GM21381 (cell line): ENCODE results near the gene CRYAA.

Experiments
- ATAC-seq: cut with Tn5 transposase; IDR thresholded peaks from one replicate; pipeline ENCODE4 v1.9.1; 2021; ENCODE audit warnings: mild to moderate bottlenecking, moderate library complexity; ENCODE audit not compliant: unreplicated experiment

The CRYAA gene

DNA sequence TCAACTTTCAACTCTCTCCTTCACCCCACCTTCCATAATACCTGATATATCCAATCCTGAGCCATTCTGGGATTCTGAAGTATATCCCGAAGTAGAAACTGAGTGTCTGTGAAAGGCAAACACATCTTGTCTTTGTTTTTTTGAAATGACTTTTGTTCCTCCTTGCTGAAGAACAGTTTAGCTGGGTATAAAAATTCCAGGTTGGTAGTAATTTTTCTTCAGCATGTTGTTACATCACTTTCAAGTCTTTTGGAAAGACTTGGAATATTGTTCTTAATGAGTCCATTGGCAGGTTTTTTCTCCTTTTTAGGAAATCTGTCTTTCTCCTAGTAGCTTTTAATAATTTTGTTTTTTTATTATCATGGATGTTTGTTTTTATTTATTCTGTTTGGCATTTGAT lies 32.7 kb downstream of the CRYAA start:
- ATAC-seq, result no peak

DNA sequence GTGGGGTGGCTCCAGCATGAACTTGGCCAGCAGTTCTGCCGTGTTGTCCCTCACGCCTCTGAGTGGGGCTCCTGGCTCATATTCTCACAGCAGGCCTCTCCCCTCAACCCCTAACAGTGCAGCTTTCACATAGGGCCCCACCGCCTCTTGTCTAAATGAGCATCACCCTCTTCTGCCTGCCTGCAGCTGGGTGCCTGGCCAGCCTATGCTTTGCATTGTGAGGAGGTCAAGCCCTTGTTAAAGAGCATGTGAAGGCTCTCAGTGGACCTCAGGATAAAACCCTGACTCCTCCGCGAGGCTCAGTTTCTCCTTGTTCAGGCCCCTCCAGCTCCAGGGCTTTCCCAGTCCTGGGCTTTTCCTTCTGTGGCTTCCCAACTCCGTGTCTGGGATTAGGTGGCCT lies 34.8 kb downstream of the CRYAA start:
- ATAC-seq, result no peak

DNA sequence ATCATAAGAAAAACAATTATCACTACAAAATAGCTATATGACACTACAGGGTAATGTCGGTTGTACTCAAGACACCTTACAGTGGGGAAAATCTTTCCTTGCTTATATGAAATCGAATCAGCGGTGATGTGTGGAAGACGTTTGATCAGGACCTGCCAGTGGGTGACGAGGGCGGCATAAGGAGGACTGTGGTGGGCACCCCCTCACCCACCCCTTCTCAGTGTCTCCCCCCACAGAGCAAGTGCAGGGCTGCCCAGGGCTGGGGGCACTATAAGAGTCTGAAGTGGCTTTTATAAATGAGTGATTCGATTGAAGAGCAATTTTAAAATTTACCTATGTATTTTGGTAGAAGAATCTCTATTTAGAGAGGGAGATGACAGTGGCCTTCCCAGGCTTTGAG lies 35.8 kb downstream of the CRYAA start:
- ATAC-seq, result no peak

DNA sequence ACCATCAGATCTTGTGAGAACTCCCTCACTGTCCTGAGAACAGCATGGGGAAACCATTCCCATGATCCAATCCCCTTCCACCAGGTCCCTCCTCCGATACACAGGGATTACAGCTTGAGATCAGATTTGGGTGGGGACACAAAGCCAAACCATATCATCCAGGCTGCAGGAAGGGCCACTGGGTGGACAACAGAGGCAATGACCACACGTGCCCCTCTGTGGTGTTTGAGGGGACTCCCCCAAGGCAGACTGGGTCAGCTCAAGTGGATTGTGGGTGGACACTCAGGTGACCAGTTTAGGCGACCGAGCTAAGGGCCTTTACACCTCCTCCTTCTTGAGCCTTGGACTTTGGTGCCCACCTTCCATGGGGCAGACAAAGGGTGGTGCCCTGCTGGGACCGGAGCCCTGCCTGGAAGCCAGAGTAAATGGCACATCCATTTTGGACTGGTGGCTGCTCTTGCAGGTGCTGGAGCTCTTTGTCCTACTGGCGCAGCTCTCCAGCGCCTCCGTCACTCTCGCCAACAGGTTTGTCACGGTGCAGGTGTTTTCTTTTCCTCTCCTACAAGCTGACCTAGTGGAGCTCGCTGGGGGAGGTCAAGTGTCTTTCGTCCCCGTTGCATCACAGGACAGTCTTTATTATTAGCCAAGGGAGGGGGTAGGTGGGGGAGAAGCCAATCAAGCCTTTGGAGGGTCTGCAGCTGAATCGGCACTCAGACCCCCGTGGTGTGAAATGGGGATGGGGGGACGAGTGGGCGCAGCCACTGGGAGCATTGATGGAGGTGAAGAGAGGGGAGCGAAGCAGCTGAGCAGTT lies 37.6 kb downstream of the CRYAA start:
- ATAC-seq, result no peak

DNA sequence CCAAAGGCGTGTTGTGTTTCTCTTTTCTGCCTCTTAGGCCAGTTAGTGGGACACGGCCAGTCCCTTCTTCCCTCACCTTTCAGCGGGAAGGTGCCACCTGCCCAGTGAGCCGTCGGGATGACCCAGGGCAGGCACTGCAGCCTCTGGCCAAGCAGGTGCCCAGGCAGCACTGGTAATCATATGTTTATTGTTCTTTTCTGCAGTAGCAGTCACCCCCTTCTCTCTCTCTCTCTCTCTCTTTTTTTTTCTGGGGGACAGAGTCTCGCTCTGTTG lies 38.2 kb downstream of the CRYAA start:
- no peak for ATAC-seq

DNA sequence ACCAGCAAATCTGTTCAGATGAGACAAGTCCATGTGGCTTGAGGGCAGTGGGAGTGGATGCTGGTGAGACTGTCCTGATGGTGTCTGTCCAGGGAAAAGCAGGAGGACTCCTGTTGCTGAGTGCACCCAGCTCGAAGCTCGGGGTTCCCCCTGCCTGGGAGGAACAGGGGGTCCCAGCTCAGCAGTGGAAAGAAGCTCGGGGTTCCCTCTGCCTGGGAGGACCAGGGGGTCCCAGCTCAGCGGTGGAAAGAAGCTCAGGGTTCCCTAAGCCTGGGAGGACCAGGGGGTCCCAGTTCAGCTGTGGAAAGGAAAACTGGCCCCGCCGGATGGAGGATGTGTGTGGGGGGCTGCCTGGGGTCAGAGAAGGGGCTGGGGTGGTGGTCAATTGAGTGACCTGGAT lies 39.1 kb downstream of the CRYAA start:
- no peak for ATAC-seq

DNA sequence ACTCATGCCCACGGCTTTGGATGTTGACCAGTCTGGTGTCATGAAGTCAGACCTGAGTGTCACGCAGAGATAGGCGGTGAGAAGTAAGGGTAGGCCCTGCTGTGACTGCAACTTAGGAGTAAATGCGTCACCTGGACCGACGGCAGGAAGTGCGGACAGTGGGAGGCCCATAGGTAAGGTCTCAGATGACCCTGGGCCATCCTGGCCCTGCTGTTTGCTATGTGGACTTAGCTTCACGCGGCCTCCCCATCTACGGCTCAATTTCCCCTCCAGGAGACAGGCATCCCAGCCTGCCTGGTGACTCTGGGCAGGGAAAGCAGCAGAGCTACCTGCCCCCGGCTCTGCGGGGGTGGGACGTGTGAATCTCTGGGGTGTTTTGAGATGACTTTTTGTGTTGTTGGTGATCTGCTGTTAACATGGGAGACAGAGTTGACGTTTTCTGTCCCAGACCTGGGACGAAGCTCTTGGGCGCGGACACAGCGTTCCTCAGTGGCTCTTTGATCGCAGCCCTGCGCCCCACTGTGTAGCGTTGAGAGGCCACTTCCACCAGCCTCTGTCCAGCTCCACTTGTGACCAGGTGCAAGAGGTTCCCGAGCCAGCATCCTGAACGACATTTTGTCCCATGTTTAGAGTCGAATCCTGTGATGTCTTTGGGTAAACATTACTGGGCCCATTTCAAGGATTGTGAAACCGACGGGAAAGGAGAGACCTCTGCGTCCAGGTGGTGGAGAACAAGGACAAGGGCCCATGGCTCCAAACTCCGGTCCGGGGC lies 39.9 kb downstream of the CRYAA start:
- ATAC-seq, result no peak

DNA sequence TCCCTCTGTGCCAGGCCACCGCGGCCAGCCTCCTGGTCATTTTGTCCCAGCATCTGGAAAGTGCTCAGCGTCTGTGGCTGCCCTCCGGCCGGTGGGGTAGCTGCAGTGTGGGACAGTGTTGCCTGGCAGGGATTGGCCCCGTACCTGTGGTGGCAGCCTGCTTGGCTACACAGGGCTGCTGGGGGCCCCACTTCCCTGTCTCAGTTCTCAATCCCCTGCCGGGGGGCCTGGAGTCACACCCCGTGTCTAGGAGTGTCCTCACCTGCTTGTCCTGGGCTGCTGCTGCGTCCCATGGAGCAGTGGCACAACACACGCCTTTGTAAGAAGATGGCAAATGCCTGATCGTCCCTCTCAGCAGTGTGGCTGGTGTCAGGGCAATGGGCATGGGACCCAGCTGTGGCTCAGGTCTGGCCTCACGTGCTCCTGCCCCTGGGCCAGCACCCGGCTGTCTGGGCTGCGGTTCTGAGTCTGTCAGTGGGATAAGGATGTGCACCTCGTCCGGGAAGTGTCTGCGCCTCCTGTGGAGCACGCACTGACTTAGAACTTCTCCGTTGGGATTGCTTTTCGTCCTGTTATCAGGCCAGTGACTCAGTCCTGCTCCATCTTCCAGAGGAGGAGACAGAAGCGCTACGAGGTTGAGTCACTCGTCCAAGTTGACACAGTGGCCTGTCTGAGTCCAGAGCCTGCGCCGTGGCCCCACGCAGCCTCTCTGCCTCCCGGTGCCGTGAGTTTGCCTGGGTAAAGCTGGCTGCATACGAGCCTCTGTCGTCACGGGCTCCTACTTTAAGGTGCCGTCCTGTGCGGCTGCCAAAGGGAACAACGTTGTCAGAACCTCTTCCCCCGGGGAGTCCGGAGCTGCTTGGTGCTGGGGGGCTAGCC lies 41.0 kb downstream of the CRYAA start:
- no peak for ATAC-seq

DNA sequence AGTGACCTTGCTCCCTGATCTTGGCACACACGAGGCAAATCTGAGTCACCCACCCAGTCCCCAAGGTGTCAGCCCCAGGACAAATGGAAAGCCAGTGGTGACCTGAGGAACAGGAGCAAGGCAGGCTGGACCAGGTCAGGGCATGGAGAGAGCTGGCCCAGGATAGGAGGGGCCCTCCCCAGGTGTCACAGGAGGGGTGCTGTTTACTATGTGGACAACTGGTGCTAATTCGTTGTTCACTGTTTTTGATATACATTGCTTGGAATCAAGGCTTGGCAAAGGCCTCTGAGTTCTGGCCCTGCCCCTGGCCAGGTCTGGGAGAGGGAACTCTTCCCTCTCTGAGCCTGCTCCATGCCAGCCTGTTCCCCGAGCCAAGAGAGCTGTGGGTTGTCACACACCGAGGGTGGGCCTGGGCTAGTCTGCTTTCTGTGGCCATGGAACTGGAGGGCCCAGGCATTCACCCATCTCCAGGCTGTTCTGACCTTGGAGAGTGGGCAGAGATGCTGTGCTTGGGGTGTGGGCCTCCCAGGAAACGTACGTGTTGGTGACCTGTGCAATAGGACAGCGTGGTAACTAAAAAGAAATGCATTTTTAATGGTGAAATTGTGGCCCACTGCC lies 41.8 kb downstream of the CRYAA start:
- no peak for ATAC-seq

DNA sequence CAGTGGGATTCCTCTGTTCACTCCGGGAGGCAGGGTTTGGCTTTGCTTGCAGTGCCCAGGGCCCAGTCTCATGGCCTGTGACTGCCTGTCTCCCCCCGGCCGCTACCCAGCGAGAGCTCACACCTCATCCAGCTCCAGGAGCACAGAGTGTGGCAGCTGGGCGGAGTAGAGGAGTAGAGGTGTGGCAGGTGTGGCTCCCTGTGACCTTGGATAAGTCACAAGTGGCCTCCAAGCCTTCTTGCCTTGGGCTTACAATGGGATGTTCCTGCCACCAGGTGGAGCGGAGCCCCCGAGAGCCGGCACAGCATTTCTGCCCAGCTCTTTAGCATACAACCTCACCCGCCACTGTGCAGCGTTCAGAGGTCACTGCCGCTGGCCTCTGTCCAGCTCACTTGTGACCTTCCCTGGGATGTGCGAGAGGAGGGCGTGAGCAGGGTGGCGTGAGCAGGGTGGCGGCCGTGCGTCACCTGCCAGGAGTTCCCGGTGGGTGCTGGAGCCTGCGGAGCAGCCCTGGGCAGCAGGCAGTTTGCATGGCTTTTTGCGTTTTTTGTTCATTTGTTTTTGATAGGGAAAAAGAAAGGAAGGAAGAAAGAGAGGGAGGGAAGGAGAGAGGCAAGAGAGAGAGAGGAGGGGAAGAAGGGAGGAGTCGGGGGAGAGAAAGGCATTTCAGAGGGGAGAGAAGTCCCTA lies 42.4 kb downstream of the CRYAA start:
- no peak for ATAC-seq

DNA sequence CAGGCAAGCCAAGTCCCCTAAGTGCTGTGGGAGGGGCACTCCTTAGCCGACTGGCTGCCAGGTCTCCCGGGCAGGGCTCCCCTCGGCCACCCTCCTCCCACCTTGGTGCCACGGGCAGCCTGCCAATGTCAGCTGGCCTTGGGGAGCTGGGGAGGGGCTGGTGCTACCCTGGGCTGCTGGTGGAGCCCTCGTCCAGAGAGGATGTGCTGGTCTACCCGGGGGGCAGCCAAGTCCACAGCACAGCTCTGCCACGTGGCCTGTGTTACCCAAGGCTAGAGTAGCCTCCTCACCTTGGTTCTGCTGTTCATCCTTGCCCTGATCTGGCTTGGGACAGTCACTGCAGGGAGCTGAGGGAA lies 42.9 kb downstream of the CRYAA start:
- no peak for ATAC-seq
